Brain pericyte (primary cell): ENCODE results near the gene PPP3CA.

Experiments
- DNase-seq: peaks from one replicate; pipeline ENCODE4 v3.0.0-alpha.2; 2012; ENCODE audit warnings: low read depth, low spot score

PPP3CA gene

DNA sequence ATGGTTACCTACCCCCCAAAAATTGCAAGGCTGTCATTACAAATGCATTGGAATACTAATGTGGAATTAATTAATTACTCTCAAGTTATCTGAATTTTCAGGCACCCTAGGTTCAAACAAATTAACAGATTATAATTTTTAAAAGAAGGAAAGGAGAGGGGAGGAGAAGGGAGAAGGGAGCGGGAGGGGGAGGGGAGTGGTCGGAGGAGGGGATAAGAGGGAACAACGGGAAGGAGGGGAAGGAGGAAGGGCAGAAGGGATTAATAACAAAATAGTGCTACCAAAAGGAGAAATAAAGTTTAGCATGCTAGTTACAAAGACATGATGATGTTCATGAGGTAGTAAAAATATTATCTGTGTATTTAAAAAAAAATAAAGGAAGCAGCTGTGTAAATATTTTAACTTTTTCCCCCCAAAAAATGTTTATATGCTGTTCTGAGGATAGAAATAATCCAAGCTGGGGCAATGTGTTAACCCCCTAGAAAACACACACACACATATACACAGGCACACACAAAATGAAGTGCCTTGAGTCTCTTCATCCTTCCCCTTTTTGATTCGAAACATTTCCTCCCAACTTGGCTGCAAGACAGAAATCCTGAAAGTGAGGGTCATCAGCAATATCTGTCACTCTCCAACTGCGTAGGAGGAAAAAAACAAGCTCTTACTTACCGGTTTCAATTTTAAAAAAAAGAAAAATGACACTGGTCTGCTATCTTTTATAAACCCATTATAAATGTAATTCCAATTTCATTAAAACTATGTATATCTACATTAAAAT, 58.8 kb downstream of the PPP3CA start:
- no peak for DNase-seq

- DNase-seq, result no peak
These were observed 60.0 kb downstream of the PPP3CA start for GRCh38 chr4:101287324-101287723.

GRCh38 chr4:101286663-101287062, 60.7 kb downstream of the PPP3CA start:
- DNase-seq, result no peak

GRCh38 chr4:101285985-101286384, 61.3 kb downstream of the PPP3CA start:
- no peak for DNase-seq

DNA sequence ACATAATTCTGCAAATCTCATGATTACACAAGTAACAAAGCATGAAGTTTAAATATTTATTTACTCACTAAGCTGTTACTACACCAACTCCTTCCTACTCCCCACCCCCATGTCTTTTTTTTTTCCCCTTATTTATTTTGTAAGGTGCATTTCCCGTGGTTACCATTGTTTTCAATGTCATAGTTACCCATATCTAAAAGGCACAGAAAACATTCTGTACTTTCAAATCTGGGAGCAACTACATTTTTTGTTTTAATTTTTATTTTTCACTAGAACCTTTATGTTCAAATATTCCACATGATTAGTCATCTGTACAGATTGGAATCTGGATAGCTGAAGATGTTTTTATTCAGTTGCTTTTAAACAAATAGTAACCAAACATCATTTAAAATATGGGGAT, 62.8 kb downstream of the PPP3CA start:
- no peak for DNase-seq

GRCh38 chr4:101283434-101283833, 63.9 kb downstream of the PPP3CA start:
- DNase-seq, result no peak

- DNase-seq, result no peak
These were observed 65.1 kb downstream of the PPP3CA start for GRCh38 chr4:101282076-101282844.

GRCh38 chr4:101280866-101281600, 66.3 kb downstream of the PPP3CA start:
- DNase-seq, result no peak

DNA sequence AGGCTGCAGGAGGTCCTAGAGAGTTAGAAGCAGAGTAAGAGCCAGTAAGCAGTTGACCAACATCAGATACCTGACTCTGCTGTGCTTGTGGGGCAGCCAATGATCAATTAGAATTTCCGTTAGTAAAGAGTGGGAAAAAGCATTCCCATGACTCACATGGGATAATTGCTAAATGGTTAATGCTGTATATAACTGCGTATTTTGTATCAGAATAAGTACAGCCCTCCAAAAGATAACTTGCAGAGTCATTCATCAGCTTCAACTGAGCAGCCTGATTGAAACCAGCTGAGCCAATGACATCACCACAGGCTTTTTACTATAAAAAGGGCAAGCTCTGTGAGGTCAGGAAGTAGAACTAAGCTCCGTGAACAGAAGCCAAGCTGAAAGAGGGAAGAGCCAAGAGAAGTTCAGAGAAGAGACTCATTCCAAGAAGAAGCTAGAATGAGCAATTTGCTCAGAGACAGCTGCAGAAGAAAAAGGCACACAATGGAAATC, 67.9 kb downstream of the PPP3CA start:
- DNase-seq, result peak; percentile 73

GRCh38 chr4:101277671-101278070, 69.7 kb downstream of the PPP3CA start:
- no peak for DNase-seq

DNA sequence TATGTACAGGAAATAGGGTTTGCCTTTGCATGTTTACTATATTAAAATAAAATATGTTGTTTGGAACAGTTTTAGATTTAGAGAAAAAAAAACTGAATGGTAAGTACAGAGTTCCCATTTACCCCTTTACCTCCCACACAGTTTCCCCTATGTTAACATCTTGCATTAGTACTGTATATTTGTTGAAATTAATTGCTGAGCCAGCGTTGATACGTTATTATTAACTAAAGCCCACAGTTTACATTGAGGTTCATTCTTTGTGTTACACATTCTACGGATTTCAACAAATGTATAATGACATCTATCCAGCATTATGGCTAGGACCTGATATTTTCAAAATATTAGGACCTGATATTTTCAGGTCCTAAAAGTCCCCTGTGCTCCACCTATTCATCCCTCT, 70.7 kb downstream of the PPP3CA start:
- no peak for DNase-seq

GRCh38 chr4:101274888-101275752, 72.2 kb downstream of the PPP3CA start:
- DNase-seq, result no peak

GRCh38 chr4:101271516-101271915, 75.8 kb downstream of the PPP3CA start:
- DNase-seq, result no peak

DNA sequence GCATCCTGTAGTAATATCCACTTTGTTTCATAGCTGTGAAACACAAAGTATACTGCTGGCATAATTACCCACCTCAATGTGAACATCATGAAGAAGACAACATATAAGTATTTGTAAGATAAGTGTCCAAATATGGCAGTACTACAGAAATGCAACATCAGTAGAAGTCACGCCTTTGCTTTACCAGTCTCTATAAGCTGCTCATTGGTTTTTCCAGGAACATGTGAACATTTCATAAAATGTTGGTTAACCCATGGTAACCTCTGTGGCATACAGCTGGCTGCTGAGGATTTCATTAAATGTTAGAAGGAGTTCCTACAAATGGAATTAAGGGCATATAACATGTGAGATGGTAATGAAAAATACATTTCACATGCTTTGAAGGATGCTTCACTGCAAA, 77.6 kb downstream of the PPP3CA start:
- DNase-seq, result no peak

DNA sequence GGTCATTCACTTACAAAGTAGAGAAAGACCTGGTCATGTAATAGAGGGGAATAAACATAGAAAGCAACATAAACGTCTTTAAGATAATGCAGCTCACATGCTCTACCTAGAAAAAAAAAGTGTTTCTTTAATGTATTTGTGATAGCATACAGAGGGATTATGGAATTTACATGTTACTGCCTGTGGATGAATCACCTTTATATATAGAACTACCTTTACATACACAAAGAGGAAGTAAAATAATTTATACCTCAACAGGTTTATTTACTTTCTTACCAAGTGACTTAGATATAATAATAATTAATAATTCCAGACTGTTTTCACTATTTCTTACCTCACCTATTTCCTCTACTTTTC, 81.5 kb downstream of the PPP3CA start:
- DNase-seq, result no peak

DNA sequence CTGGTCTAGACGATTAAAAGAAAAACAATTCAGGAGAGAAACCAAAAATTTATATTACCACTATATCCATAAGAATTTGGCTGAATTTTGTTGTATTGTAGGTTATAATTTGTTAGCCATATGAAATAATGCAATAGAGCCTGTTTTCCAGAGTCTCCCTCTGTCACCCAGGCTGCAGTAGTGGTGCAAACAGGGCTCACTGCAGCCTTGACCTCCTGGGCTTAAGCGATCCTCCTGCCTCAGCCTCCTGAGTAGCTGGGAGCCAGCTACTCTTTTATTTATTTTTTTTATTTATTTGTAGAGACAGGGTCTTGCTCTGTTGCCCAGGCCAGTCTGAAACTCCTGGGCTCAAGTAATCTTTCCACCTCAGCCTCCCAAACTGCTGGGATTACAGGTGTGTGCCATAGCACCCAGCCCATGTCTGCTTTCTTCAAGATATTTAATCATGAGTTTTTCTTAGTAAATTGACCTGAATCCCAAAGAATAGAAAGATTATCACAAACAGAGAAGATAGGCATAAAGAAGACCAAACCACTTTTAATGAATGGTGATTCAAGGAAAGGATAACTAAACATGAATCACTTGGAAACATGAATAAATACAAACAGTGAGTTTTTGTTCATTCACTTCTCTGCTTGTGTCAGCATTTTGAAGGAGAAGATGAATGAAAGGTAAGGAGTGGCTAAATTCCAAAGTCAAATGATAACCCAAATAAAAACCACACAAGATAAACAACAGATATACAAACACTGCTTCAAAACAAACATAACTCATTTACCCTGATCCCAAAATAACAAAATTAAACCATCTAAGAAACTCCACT, 82.1 kb downstream of the PPP3CA start:
- DNase-seq, result no peak

DNA sequence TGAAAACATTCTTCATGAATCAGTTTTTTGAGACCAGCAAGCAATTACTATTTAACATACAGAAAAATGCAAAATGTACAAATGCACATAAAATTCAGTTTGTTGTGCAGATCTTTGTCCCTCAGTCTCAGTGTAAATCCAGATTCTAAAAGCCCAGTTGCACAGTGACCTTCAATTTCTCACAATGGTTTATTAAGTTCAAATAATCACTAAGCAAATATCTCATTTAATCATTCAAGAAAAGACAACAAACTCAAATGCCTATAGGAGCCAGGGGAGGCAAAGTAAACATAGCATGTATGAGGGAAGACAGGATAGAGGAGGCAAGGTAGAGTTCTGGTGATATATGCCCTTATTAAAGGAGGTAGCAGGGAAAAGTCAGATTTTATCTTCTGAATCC, 82.8 kb downstream of the PPP3CA start:
- no peak for DNase-seq

DNA sequence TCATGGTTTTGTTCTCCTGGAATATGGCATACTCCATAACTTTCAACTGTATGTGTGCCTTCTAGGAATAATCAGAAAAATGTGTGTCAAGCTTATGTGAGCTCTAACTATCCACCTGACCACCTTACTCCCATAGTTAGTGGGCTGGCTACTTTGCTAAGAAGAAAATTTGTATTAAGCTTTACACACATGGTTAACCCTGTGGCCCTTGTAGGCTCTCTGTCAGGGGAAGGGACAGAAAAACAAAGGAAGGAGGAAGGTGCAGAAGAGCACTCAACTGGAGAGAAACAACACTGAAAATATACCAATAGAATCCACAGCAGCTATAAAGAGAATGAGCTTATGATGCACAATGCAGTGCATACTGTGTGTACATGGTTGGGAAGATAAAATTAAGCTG, 84.6 kb downstream of the PPP3CA start:
- no peak for DNase-seq

GRCh38 chr4:101259876-101260275, 87.5 kb downstream of the PPP3CA start:
- DNase-seq, result no peak

DNA sequence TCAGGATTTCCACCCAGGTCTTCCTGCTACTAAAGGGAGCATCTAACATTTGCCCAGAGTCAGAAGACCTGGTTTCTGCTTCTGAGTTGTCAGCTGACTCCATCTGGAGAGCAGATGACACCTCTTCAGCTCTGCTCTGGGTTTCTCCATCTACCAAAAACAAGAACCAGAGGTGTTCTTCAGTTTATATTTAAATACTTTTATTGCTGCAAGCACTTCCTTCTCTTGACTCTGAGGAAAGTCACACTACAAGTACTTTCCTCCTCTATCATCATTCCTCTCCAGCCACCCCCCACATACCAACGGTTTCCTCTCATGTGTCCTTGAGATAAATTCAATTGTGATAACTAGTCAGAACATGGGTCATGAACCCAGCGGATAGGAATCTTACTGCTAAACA, 88.4 kb downstream of the PPP3CA start:
- DNase-seq, result no peak

GRCh38 chr4:101256222-101256621, 91.1 kb downstream of the PPP3CA start:
- DNase-seq, result no peak
